ENCODE measurements around the gene M6PR. TPM values are rescaled to one million over a fixed set of nuclear protein-coding genes. Genes with fewer than 3 reads are reported as not detected.

M6PR gene
- total RNA-seq, 3 donors from 2014 or later: 118 to 149 (median 138) TPM

DNA sequence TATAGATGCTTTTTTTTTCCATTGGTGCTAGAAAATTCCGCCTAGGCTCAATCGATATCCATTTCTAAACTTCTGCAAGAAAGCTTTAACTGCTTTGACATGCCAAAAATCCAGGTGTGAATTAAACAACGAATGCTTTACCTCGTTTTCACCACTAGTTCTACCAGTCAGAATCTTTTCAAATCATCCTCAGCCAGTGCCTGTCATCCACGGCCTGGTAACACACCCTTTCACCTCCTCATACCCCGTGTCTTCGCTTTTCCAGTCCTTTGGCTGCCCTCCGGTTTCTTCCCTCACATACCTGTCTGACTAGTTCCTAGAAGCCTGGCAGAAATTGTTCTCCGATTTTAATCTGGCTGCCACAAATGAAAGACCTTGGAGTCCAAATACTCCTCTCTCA, 36.5 kb downstream of the M6PR start:
- DNase-seq (ENCODE audit: low spot score in 2 of 2): peak; percentile 67 to 68
- Histone ChIP-seq H3K36me3 (no peaks in the 10 kb centered on the region), H3K27ac (peak overlapping the region; percentile 89 to 95), H3K4me3 (peak overlapping the region in 1 of 3 donors; percentile 74), H3K4me1 (peaks cover 6 to 8% of the 10 kb centered on the region in 2 donors), H3K27me3 (no peaks in the 10 kb centered on the region), H3K9me3 (no peaks in the 10 kb centered on the region)
- no peak for TF ChIP-seq POLR2AphosphoS5 (IDR thresholded peaks at IDR 0.05)
- TF ChIP-seq, protein P1, sequence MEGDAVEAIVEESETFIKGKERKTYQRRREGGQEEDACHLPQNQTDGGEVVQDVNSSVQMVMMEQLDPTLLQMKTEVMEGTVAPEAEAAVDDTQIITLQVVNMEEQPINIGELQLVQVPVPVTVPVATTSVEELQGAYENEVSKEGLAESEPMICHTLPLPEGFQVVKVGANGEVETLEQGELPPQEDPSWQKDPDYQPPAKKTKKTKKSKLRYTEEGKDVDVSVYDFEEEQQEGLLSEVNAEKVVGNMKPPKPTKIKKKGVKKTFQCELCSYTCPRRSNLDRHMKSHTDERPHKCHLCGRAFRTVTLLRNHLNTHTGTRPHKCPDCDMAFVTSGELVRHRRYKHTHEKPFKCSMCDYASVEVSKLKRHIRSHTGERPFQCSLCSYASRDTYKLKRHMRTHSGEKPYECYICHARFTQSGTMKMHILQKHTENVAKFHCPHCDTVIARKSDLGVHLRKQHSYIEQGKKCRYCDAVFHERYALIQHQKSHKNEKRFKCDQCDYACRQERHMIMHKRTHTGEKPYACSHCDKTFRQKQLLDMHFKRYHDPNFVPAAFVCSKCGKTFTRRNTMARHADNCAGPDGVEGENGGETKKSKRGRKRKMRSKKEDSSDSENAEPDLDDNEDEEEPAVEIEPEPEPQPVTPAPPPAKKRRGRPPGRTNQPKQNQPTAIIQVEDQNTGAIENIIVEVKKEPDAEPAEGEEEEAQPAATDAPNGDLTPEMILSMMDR (IDR thresholded peaks at IDR 0.05): peak in 2 of 3 donors; percentile 37 to 39
- TF ChIP-seq POLR2A (IDR thresholded peaks at IDR 0.05): no peak
- intact Hi-C loops (cut with DNase I; ENCODE audit: low total_unique reads): no loop called here

DNA sequence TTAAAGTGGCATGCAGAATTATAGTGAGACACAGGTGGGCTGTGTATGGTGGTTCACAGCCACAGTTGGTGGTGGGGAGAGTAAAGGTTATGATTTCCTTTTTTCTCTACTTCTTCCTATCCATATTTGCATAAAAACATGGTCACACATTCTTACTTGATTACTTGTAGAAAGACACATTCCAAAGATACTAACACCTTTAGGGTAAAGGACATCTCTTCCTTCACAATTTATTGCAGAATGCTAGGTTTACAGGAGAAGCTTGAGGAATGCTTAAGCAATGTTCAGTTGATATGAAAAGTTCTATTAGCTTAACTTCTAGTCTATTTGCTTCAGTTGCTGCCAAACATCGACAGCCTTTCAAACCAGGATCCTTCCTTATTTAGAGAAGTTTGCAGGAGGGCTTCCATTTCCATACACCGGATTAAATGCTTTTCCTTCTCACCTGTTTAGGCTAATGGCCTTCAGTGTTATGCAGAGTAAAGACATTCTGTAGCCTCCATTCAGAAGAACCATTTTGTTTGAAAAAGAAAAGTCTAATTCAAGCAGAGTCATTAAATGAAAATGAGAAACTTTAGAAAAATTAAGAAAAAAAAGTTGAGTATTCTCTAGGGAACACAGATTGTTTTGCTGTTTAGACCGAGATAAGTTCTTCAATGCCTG, 37.7 kb downstream of the M6PR start:
- H3K27ac ChIP-seq: no peak overlapping the region
- intact Hi-C loops (cut with DNase I; ENCODE audit: low total_unique reads): no loop called here
- no peak overlapping the region for H3K4me3 ChIP-seq
- H3K4me1 ChIP-seq: peaks cover 6 to 8% of the 10 kb centered on the region in 2 donors
- TF ChIP-seq POLR2AphosphoS5 (IDR thresholded peaks at IDR 0.05) (no peak), POLR2A (IDR thresholded peaks at IDR 0.05) (no peak)
- TF ChIP-seq, protein P1 (IDR thresholded peaks at IDR 0.05): no peak
- H3K9me3 ChIP-seq: no peaks in the 10 kb centered on the region
- no peak for DNase-seq (ENCODE audit: low spot score in 2 of 2)
- no peaks in the 10 kb centered on the region for H3K27me3 ChIP-seq
- no peaks in the 10 kb centered on the region for H3K36me3 ChIP-seq

DNA sequence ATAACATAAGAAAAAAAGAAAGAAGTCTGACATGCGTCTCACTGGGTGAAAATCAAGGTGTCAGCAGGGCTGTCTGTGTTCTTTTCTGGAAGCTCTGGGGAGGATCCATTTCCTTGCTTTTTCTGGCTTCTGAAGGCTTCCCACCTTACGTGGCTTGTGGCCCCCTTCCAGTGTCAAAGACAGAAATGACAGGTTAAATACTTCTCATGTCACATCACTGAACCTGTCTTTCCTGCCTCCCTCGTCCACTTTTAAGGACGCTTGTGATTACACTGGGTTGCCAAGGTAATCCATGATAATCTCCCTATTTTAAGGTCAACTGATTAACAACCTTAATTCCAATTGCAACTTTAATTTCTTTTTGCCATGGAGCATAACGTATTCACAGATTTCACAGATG, 39.7 kb downstream of the M6PR start:
- DNase-seq (ENCODE audit: low spot score in 2 of 2): no peak
- intact Hi-C loops (cut with DNase I; ENCODE audit: low total_unique reads): no loop called here
- Histone ChIP-seq H3K4me1 (peaks cover 0 to 2% of the 10 kb centered on the region in 2 donors), H3K4me3 (no peak overlapping the region), H3K27me3 (no peaks in the 10 kb centered on the region), H3K9me3 (no peaks in the 10 kb centered on the region), H3K36me3 (no peaks in the 10 kb centered on the region), H3K27ac (no peak overlapping the region)
- TF ChIP-seq POLR2A (IDR thresholded peaks at IDR 0.05): no peak
- TF ChIP-seq POLR2AphosphoS5 (IDR thresholded peaks at IDR 0.05): no peak
- TF ChIP-seq, protein P1 (IDR thresholded peaks at IDR 0.05): no peak

DNA sequence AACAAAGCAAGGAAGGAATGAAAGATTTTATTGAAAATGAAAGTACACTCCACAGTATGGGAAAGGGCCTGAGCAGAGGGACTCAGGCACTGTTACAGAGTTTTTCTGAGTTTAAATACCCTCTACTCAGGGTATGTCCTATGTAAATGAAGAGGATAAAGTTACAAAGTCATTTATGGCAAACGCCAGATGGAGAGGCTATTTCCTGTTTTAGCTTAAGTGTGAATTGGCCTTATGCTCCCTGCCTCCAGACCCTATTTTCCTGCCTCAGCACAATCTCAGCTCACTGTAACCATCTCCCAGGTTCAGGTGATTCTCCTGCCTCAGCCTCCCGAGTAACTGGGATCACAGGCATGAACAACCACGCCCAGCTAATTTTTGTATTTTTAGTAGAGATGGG, 41.9 kb downstream of the M6PR start:
- no peak for TF ChIP-seq POLR2A (IDR thresholded peaks at IDR 0.05)
- TF ChIP-seq, protein P1 (IDR thresholded peaks at IDR 0.05): no peak
- TF ChIP-seq POLR2AphosphoS5 (IDR thresholded peaks at IDR 0.05): no peak
- no peaks in the 10 kb centered on the region for H3K9me3 ChIP-seq
- H3K36me3 ChIP-seq: no peaks in the 10 kb centered on the region
- intact Hi-C loops (cut with DNase I; ENCODE audit: low total_unique reads): no loop called here
- no peaks in the 10 kb centered on the region for H3K27me3 ChIP-seq
- no peak overlapping the region for H3K27ac ChIP-seq
- no peak for DNase-seq (ENCODE audit: low spot score in 2 of 2)
- H3K4me3 ChIP-seq: no peak overlapping the region
- H3K4me1 ChIP-seq: no peaks in the 10 kb centered on the region

DNA sequence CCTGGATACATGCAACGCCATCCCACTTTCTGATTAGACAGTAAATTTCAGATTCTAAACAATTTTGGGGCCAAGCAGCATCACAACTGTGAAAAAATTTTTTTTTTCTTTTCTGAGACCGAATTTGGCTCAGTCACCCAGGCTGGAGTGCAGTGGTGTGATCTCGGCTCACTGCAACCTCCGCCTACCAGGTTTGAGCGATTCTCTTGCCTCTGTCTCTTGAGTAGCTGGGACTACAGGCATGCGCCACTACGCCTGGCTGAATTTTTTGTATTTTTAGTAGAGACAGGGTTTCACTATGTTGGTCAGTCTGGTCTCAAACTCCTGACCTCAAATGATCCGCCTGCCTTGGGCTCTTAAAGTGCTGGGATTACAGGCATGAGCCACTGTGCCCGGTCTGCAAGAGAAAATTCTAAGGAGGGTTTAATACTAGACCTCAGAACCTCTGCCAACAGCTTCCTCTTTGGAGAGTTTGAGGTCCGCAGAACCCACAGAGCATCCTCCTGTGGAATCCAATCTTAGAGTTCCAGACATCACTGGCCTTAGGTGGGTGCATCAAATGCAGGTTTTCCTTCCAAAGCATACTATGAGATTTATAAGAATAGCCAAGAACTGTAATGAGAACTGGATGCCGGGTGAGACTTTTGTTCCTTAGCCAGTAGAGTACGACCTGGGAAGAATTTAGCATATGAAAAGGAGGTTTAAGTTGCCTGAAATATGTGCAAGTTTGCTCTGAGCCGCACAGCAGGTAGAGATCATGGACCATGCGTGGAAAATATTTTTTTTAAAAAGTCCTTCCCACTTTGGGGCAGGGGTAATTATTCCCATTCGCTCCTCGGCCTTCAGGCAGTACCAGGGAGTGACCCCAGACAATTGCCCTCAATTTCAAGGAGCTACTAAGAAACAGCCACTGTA, 42.9 kb downstream of the M6PR start:
- Histone ChIP-seq H3K36me3 (no peaks in the 10 kb centered on the region), H3K4me3 (no peak overlapping the region), H3K9me3 (no peaks in the 10 kb centered on the region), H3K27ac (no peak overlapping the region), H3K4me1 (no peaks in the 10 kb centered on the region), H3K27me3 (no peaks in the 10 kb centered on the region)
- no peak for DNase-seq (ENCODE audit: low spot score in 2 of 2)
- intact Hi-C loops (cut with DNase I; ENCODE audit: low total_unique reads): no loop called here
- TF ChIP-seq POLR2A (IDR thresholded peaks at IDR 0.05) (no peak), POLR2AphosphoS5 (IDR thresholded peaks at IDR 0.05) (no peak)
- TF ChIP-seq, protein P1 (IDR thresholded peaks at IDR 0.05): no peak

Data from breast epithelium (tissue), 4 donors.